HG03175 (cell line): ENCODE measurements around the gene VENTX.

Experiments used
- ATAC-seq: cut with Tn5 transposase; IDR thresholded peaks from one replicate; pipeline ENCODE4 v1.9.1; 2021; ENCODE audit warnings: mild to moderate bottlenecking, moderate library complexity; ENCODE audit not compliant: unreplicated experiment

VENTX gene

GRCh38 chr10:133201948-133202725 is 35.5 kb upstream of the VENTX start:
- ATAC-seq = no peak

- no peak for ATAC-seq
Observed at GRCh38 chr10:133202778-133203651, 34.6 kb upstream of the VENTX start.

GRCh38 chr10:133203652-133204195 is 33.9 kb upstream of the VENTX start:
- no peak for ATAC-seq

- no peak for ATAC-seq
Observed at GRCh38 chr10:133204226-133205015, 33.2 kb upstream of the VENTX start.

- no peak for ATAC-seq
Observed at GRCh38 chr10:133205146-133205545, 32.5 kb upstream of the VENTX start.

- ATAC-seq = no peak
Observed at GRCh38 chr10:133206356-133207040, 31.2 kb upstream of the VENTX start.

DNA sequence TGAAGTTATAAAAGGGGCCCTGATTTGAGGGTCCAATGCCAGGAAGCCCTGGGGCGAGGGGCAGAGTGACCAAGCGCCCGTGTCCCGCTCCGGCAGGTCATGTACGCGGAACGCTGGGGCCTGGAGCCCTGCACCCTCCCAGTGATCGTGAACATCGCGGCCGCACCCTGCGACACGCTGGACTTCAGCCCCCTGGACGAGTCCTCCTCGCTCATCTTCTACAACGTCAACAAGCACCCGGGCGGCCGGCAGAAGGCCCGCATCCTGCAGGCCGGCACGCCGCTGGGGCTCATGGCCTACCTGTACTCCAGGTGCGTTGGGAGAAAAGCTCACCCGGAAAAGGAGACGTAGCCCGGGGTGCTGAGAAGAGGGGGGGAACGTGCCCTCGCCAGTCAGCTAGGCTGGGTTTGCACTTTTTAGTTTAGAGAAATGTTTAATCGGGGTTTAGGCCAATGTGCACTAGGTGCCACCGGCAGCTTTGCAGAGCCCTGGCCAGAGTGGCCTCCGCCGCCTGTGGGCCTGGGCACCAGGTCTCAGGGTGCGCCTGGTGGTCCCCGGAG is 30.5 kb upstream of the VENTX start:
- ATAC-seq = no peak

- ATAC-seq = no peak
Observed at GRCh38 chr10:133207627-133208026, 30.0 kb upstream of the VENTX start.

DNA sequence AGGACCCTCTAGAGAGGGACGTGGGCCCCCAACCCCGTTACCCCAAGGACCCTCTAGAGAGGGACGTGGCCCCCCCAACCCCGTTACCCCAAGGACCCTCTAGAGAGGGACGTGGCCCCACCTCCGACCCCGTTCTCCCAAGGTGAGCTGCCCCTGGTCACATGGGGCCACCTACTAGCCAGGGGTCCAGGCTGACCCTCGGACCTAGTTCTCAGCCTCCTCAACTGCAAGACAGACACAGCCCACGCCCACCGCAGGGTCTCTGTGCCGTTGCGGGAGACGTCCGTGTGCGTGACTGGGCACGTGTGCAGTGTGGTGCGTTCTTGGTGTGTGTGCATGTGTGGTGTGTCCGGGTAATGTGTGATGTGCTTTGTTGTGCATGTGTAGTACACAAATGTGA is 29.2 kb upstream of the VENTX start:
- no peak for ATAC-seq

DNA sequence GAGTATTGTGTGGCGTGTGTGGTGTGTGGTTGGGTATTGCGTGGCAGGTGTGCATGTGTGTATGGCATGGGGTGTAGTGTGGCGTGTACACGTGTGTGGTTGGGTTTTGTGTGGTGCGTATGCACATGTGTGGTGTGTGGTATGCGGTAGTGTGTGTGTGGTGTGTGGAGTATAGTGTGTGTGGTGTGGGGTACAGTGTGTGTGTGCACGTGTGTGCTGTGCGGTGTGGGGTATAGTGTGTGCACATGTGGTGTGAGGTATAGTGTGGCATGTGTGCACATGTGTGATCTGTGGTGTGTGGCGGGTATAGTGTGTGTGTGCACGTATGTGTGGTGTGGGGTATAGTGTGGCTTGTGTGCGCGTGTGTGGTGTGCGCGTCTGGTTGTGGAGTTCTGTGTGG is 28.5 kb upstream of the VENTX start:
- ATAC-seq = no peak

GRCh38 chr10:133209641-133210040 is 28.0 kb upstream of the VENTX start:
- ATAC-seq = no peak

GRCh38 chr10:133210398-133211140 is 27.1 kb upstream of the VENTX start:
- no peak for ATAC-seq

DNA sequence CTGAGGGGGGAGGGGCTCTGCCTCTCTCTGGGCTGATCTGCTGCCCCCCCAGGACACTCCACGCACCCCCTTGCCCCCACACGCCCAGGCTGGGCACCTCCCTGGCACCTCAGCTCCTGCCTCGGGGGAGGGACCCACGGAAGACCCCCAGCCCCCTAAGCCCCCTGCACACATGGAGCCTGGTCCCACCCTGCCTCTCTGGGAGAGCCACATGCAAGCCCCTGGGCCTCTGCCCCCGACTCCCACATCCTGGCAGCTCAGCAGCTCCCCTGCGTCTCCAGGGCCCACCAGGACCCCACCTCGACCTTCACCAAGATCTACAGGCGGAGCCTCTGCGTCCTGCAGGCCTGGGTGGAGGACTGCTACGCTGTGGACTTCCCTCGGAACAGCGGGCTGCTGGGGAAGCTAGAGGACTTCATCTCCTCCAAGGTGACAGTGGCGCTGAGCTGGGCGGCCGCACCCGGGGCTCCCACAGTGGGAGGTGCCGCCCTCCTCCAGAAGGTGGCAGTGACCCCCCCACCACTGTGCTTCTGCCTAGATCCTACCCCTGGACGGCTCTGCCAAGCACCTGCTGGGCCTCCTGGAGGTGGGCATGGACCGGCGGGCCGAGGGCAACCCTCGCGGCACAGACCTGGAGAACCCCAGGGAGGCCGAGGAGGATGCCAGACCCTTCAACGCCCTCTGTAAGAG is 26.4 kb upstream of the VENTX start:
- no peak for ATAC-seq

DNA sequence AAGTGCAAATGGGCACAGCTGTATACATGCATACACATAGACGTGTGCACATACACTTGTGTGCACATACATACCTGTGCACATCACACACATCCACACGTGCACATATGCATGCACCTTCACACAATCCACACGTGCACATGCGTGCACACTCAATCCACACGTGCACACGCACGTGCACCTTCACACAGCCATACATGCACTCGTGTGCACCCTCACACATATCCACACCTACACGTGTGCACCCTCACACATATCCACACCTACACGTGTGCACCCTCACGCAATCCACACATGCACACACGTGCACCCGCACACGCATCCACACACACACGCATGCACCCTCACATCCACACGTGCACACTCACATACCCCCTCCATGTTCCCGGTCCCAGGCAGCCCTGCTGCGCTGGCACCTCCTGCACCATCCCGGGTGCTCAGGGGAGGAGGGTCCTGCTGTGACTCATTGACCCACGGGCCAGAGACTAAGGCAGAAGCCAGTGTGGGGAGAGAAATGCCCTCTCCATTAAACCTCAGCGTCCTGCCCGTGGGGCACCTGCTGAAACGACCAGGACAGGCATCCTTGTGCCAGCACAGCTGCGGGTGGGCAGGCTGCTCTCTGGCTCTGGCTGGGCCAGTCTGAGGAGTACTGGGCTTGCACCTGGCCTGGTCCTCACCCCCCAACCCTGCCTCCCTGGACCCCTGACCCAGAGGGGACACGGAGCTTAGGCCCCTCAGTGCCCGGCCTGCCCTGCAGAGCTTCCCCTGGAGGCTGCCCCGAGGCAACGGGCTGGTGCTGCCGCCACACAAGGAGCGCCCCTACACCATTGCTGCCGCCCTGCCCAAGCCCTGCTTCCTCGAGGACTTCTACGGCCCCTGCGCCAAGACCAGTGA is 25.4 kb upstream of the VENTX start:
- no peak for ATAC-seq

GRCh38 chr10:133212853-133213494 is 24.7 kb upstream of the VENTX start:
- ATAC-seq = no peak

- ATAC-seq = no peak
Observed at GRCh38 chr10:133213641-133214467, 23.8 kb upstream of the VENTX start.
